ENCODE results near the gene ASH1L.

GRCh38 chr1:155598842-155599331, 36.3 kb upstream of the ASH1L start:
- TF ChIP-seq YY1 (IDR thresholded peaks at IDR 0.05; ENCODE audit: insufficient read depth, insufficient read length) (no peak), ZNF274 (IDR thresholded peaks at IDR 0.05; ENCODE audit: low read depth, low read length) (no peak), SUZ12 (IDR thresholded peaks at IDR 0.05; ENCODE audit: extremely low read depth, insufficient read depth, insufficient read length) (no peak)
